ENCODE data around the gene RHCE.
"Not testable (repeated sequence)": the region's sequence is repeated elsewhere in the genome, so short reads cannot be mapped to it uniquely, and the experiment has no call there.

GRCh38 chr1:25329336-25329735, 91.3 kb downstream of the RHCE start:
- not testable (repeated sequence) for TF ChIP-seq NFYB (CRISPR knock-in tag; conservative IDR thresholded peaks at IDR 0.05; ENCODE audit: low read depth); CTCF (IDR thresholded peaks at IDR 0.05); ESRRA (CRISPR knock-in tag; IDR thresholded peaks at IDR 0.05; ENCODE audit: borderline replicate concordance); NR2C2 (CRISPR knock-in tag; IDR thresholded peaks at IDR 0.05); MYBL2 (CRISPR knock-in tag; IDR thresholded peaks at IDR 0.05); PRDM15 (CRISPR knock-in tag; IDR thresholded peaks at IDR 0.05); ATF2 (CRISPR knock-in tag; IDR thresholded peaks at IDR 0.05; ENCODE audit: borderline replicate concordance, low read depth); AFF4 (CRISPR knock-in tag; IDR thresholded peaks at IDR 0.05; ENCODE audit: borderline replicate concordance); ARID4B (CRISPR knock-in tag; IDR thresholded peaks at IDR 0.05; ENCODE audit: borderline replicate concordance); MAX (CRISPR knock-in tag; IDR thresholded peaks at IDR 0.05); FOXP1 (CRISPR knock-in tag; IDR thresholded peaks at IDR 0.05; ENCODE audit: borderline replicate concordance); JUN (CRISPR knock-in tag; IDR thresholded peaks at IDR 0.05); GABPB1 (CRISPR knock-in tag; IDR thresholded peaks at IDR 0.05); ZNF416 (CRISPR knock-in tag; IDR thresholded peaks at IDR 0.05)
